WTC11 (cell line): Measurements from ENCODE around the gene GRIK5. TPM values are rescaled to one million over a fixed set of nuclear protein-coding genes. Genes with fewer than 3 reads are reported as not detected.
"Not testable (repeated sequence)": the region's sequence is repeated elsewhere in the genome, so short reads cannot be mapped to it uniquely, and the experiment has no call there.

ENCODE experiments used
- ATAC-seq: fragments of 200-7000 bp; cut with Tn5 transposase; 2 replicates; pipeline ENCODE4 v1.10.0; 2021; ENCODE audit warnings: mild to moderate bottlenecking, moderate library complexity
- CTCF ChIA-PET: fragments of 300-600 bp; sonication (Branson Sonifier 250); formaldehyde crosslinking; loops from one replicate; lab custom pipeline; 2021; ENCODE audit warnings: antibody characterized with exemption; lab: Charles Lee
- POLR2A ChIA-PET: fragments of 350-600 bp; sonication (Branson Sonifier 250); formaldehyde crosslinking; loops from one replicate; lab custom pipeline; 2021; ENCODE audit warnings: antibody characterized with exemption; lab: Charles Lee
- DNase-seq: peaks from one replicate; pipeline ENCODE4 v3.0.0; 2021; ENCODE audit warnings: low spot score
- H3K27ac Mint-ChIP-seq: 2 replicates; pipeline ENCODE4 v1.8.0; 2021; ENCODE audit warnings: mixed read lengths
- H3K27me3 Mint-ChIP-seq: 2 replicates; pipeline ENCODE4 v1.8.0; 2021; ENCODE audit warnings: low read depth, mild to moderate bottlenecking, moderate library complexity, mixed read lengths
- H3K36me3 Mint-ChIP-seq: 2 replicates; pipeline ENCODE4 v1.8.0; 2021; ENCODE audit warnings: mixed read lengths
- H3K4me1 Mint-ChIP-seq: 2 replicates; pipeline ENCODE4 v1.8.0; 2022; ENCODE audit warnings: mixed read lengths
- H3K4me3 Mint-ChIP-seq: 2 replicates; pipeline ENCODE4 v1.8.0; 2021; ENCODE audit warnings: mild to moderate bottlenecking, moderate library complexity, mixed read lengths
- H3K9me3 Mint-ChIP-seq: 2 replicates; pipeline ENCODE4 v1.8.0; 2021; ENCODE audit warnings: mixed read lengths
- ATF2 ChIP-seq: sonication (generic); formaldehyde crosslinking; IDR thresholded peaks from 2 replicates; pipeline ENCODE4 v1.8.1; 2022; ENCODE audit warnings: low read depth, missing genetic modification reagents, borderline replicate concordance
- CDX4 ChIP-seq: fragments of 250-450 bp; sonication (Bioruptor Pico); IDR thresholded peaks from 2 replicates; pipeline ENCODE4 v1.9.0; 2021; ENCODE audit warnings: moderate library complexity, mild to moderate bottlenecking, inconsistent platforms, borderline replicate concordance
- CREB1 ChIP-seq: sonication (generic); formaldehyde crosslinking; IDR thresholded peaks from 2 replicates; pipeline ENCODE4 v1.8.0; 2023; ENCODE audit warnings: mild to moderate bottlenecking, missing genetic modification reagents
- FOXJ3 ChIP-seq: sonication (generic); formaldehyde crosslinking; IDR thresholded peaks from 2 replicates; pipeline ENCODE4 v1.9.0; 2021; ENCODE audit warnings: missing genetic modification reagents, mild to moderate bottlenecking, borderline replicate concordance
- HMGA2 ChIP-seq: fragments of 250-450 bp; sonication (Bioruptor Pico); IDR thresholded peaks from 2 replicates; pipeline ENCODE4 v1.4.0; 2021; ENCODE audit warnings: mild to moderate bottlenecking, moderate library complexity
- HMGXB4 ChIP-seq: sonication (generic); formaldehyde crosslinking; IDR thresholded peaks from 2 replicates; pipeline ENCODE4 v1.8.1; 2023; ENCODE audit warnings: mild to moderate bottlenecking, moderate library complexity, missing genetic modification reagents
- MYBL2 ChIP-seq: sonication (generic); formaldehyde crosslinking; IDR thresholded peaks from 2 replicates; pipeline ENCODE4 v1.8.1; 2023; ENCODE audit warnings: mild to moderate bottlenecking, moderate library complexity, missing genetic modification reagents
- NR3C1 ChIP-seq: sonication (generic); formaldehyde crosslinking; conservative IDR thresholded peaks from 2 replicates; pipeline ENCODE4 v1.8.1; 2023; ENCODE audit warnings: low read depth, mild to moderate bottlenecking, missing genetic modification reagents
- OVOL2 ChIP-seq: fragments of 250-450 bp; sonication (Bioruptor Pico); IDR thresholded peaks from 2 replicates; pipeline ENCODE4 v1.9.0; 2021; ENCODE audit warnings: mild to moderate bottlenecking, borderline replicate concordance
- RELA ChIP-seq: sonication (generic); formaldehyde crosslinking; IDR thresholded peaks from 2 replicates; pipeline ENCODE4 v1.8.1; 2022; ENCODE audit warnings: missing genetic modification reagents, mild to moderate bottlenecking, borderline replicate concordance
- SMAD4 ChIP-seq: sonication (generic); formaldehyde crosslinking; IDR thresholded peaks from 2 replicates; pipeline ENCODE4 v1.8.0; 2022; ENCODE audit warnings: mild to moderate bottlenecking, missing genetic modification reagents
- TEAD4 ChIP-seq: sonication (generic); formaldehyde crosslinking; IDR thresholded peaks from 2 replicates; pipeline ENCODE4 v1.8.0; 2022; ENCODE audit warnings: mild to moderate bottlenecking, missing genetic modification reagents
- ZBTB21 ChIP-seq: sonication (generic); formaldehyde crosslinking; IDR thresholded peaks from 2 replicates; pipeline ENCODE4 v1.8.1; 2023; ENCODE audit warnings: mild to moderate bottlenecking, missing genetic modification reagents, borderline replicate concordance
- ZMAT4 ChIP-seq: fragments of 250-450 bp; sonication (Bioruptor Pico); IDR thresholded peaks from 2 replicates; pipeline ENCODE4 v1.9.0; 2021; ENCODE audit warnings: mild to moderate bottlenecking
- ZNF121 ChIP-seq: sonication (generic); formaldehyde crosslinking; IDR thresholded peaks from 2 replicates; pipeline ENCODE4 v1.8.0; 2023; ENCODE audit warnings: missing genetic modification reagents
- ZNF219 ChIP-seq: sonication (generic); formaldehyde crosslinking; IDR thresholded peaks from 2 replicates; pipeline ENCODE4 v1.8.0; 2023; ENCODE audit warnings: missing genetic modification reagents, mild to moderate bottlenecking, borderline replicate concordance
- ZNF263 ChIP-seq: sonication (generic); formaldehyde crosslinking; IDR thresholded peaks from 2 replicates; pipeline ENCODE4 v1.8.1; 2022; ENCODE audit warnings: low read depth, mild to moderate bottlenecking, moderate library complexity, missing genetic modification reagents
- ZNF281 ChIP-seq: sonication (generic); formaldehyde crosslinking; IDR thresholded peaks from 2 replicates; pipeline ENCODE4 v1.8.0; 2023; ENCODE audit warnings: mild to moderate bottlenecking, missing genetic modification reagents
- ZSCAN18 ChIP-seq: fragments of 250-450 bp; sonication (Bioruptor Pico); IDR thresholded peaks from 2 replicates; pipeline ENCODE4 v2.1.2; 2022; ENCODE audit warnings: mild to moderate bottlenecking, moderate library complexity
- total RNA-seq: library from RNA; stranded (reverse); gene quantifications from 3 replicates; pipeline ENCODE4 v1.2.3, GENCODE V29; 2021

Gene GRIK5
- total RNA-seq, 1 experiment from 2014 or later, result 52.3 TPM

GRCh38 chr19:42045575-42045974, 24.4 kb downstream of the GRIK5 start (continued):
- no peak for TF ChIP-seq HMGXB4 (CRISPR knock-in tag)
- TF ChIP-seq ZBTB21 (CRISPR knock-in tag), result no peak
- TF ChIP-seq HMGA2, result no peak

GRCh38 chr19:42042455-42043170, 27.4 kb downstream of the GRIK5 start:
- ChIA-PET CTCF (interaction anchor here (1.5 kb wide), 1 partner anchor 8 kb away, joined by 7 read pairs; no protein-coding TSS in a partner anchor), POLR2A (no interaction called here)
- ATAC-seq, result no peak
- no peak for DNase-seq
- Mint-ChIP-seq H3K9me3 (no peaks in the 10 kb centered on the region), H3K27ac (no peak overlapping the region), H3K36me3 (peaks cover 56% of the 10 kb centered on the region), H3K4me3 (no peak overlapping the region), H3K27me3 (no peaks in the 10 kb centered on the region), H3K4me1 (no peaks in the 10 kb centered on the region)
- no peak for TF ChIP-seq ZMAT4 (CRISPR knock-in tag)
- no peak for TF ChIP-seq ZNF281
- TF ChIP-seq ZSCAN18 (CRISPR knock-in tag), result no peak
- no peak for TF ChIP-seq OVOL2
- TF ChIP-seq NR3C1 (CRISPR knock-in tag), result no peak
- no peak for TF ChIP-seq MYBL2 (CRISPR knock-in tag)
- TF ChIP-seq ZNF263 (CRISPR knock-in tag), result no peak
- TF ChIP-seq CREB1, result no peak
- no peak for TF ChIP-seq HMGA2
- TF ChIP-seq FOXJ3, result no peak
- TF ChIP-seq CDX4 (CRISPR knock-in tag), result no peak
- no peak for TF ChIP-seq RELA (CRISPR knock-in tag)
- no peak for TF ChIP-seq ZNF219 (CRISPR knock-in tag)
- TF ChIP-seq SMAD4, result no peak
- no peak for TF ChIP-seq ATF2 (CRISPR knock-in tag)
- TF ChIP-seq TEAD4 (CRISPR knock-in tag), result no peak
- TF ChIP-seq ZNF121 (CRISPR knock-in tag), result no peak

- H3K9me3 Mint-ChIP-seq, DNase-seq, H3K27me3 Mint-ChIP-seq, H3K27ac Mint-ChIP-seq, H3K4me3 Mint-ChIP-seq, POLR2A ChIA-PET, ATAC-seq, H3K4me1 Mint-ChIP-seq: not testable (repeated sequence)
- H3K36me3 Mint-ChIP-seq, result peaks cover 59% of the 10 kb centered on the region
- CTCF ChIA-PET, result interaction anchor here (1.6 kb wide), 1 partner anchor 12 kb away, joined by 4 read pairs; no protein-coding TSS in a partner anchor
These were observed 29.5 kb downstream of the GRIK5 start for GRCh38 chr19:42040491-42040890.
